DOHH2 (cell line): ENCODE measurements around the gene CCDC107.

Experiments
- EZH2phosphoT487 ChIP-seq: fragments of 200-600 bp; sonication (generic); IDR thresholded peaks from 2 replicates; pipeline ENCODE4 v1.6.1; 2017; ENCODE audit warnings: borderline replicate concordance, mild to moderate bottlenecking, antibody characterized with exemption, low read length, moderate library complexity, mixed read lengths
- TF ChIP-seq, protein P1 (sequence below): fragments of 200-600 bp; sonication (generic); IDR thresholded peaks from one replicate; pipeline ENCODE4 v1.5.1; 2014; ENCODE audit warnings: antibody characterized with exemption, mild to moderate bottlenecking, low read depth, low read length; ENCODE audit not compliant: poor library complexity, severe bottlenecking

DNA sequence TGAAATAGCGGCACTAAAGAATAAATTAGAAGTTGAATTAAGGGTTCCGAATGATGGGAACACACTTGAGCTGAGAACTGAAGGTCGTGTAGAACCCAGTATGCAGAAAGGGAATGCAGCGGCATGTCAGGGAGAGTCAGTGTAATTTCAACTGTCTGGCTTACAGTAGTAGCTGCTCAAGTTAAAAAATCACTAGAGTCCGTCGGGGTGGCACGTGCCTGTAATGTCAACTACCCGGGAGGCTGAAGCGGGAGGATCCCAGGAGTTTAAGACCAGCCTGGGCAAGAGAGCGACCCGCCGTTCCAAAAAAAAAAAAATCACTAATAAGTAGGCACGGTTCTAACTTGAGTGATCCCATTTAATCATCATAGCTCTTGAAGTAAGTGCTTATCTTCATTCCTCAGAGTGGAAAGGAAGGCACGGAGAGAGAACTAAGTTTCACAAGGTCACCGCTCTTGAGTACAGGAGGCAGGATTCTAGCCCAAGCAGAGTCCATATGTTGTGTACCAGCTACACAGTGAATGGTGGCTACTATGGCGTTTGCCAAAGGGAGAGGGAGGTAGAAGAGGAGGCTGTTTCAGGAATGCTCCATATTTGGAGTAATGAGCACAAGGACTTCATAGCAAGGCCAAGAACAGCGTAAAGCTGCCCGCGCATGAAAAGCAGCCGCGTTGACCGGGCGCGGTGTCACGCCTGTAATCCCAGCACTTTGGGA, 1.1 kb upstream of the CCDC107 start:
- TF ChIP-seq, protein P1, sequence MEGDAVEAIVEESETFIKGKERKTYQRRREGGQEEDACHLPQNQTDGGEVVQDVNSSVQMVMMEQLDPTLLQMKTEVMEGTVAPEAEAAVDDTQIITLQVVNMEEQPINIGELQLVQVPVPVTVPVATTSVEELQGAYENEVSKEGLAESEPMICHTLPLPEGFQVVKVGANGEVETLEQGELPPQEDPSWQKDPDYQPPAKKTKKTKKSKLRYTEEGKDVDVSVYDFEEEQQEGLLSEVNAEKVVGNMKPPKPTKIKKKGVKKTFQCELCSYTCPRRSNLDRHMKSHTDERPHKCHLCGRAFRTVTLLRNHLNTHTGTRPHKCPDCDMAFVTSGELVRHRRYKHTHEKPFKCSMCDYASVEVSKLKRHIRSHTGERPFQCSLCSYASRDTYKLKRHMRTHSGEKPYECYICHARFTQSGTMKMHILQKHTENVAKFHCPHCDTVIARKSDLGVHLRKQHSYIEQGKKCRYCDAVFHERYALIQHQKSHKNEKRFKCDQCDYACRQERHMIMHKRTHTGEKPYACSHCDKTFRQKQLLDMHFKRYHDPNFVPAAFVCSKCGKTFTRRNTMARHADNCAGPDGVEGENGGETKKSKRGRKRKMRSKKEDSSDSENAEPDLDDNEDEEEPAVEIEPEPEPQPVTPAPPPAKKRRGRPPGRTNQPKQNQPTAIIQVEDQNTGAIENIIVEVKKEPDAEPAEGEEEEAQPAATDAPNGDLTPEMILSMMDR = no peak
- no peak for TF ChIP-seq EZH2phosphoT487
